CD14-positive monocyte (primary cell): ENCODE data around the gene RFC2. TPM values are rescaled to one million over a fixed set of nuclear protein-coding genes. Genes with fewer than 3 reads are reported as not detected.
"Not testable (repeated sequence)": the region's sequence is repeated elsewhere in the genome, so short reads cannot be mapped to it uniquely, and the experiment has no call there.

Source experiments
- DNase-seq, 3 donors: peaks; one replicate each; pipeline ENCODE4 v3.0.0-alpha.2; 2011 to 2022
- H2AFZ ChIP-seq: 2 replicates; pipeline ENCODE4 v1.6.0; 2012; ENCODE audit warnings: mild to moderate bottlenecking, low read depth, low read length, inconsistent platforms; ENCODE audit not compliant: insufficient read depth, poor library complexity, severe bottlenecking
- H3K27ac ChIP-seq, 2 donors: 1 replicate in 1 of 2; 2 replicates in 1 of 2; pipeline ENCODE4 v1.5.1; 2012 to 2013; ENCODE audit warnings: low read length in 2 of 2, control low read depth in 1 of 2, inconsistent platforms in 1 of 2, low read depth in 1 of 2, mild to moderate bottlenecking in 1 of 2
- H3K27me3 ChIP-seq, 2 donors: one replicate each; pipeline versions ENCODE4 v1.6.0 to v1.6.1; 2011 to 2013; ENCODE audit warnings: low read length in 2 of 2; ENCODE audit not compliant: control insufficient read depth in 2 of 2, insufficient read depth in 2 of 2
- H3K36me3 ChIP-seq, 2 donors: replicated peaks in 1 of 2; 1 replicate in 1 of 2; 2 replicates in 1 of 2; pipeline versions ENCODE4 v1.5.1 to v1.6.1; 2012 to 2013; ENCODE audit warnings: low read length in 2 of 2, control low read depth in 1 of 2, inconsistent platforms in 1 of 2, mild to moderate bottlenecking in 1 of 2; ENCODE audit not compliant: insufficient read depth in 2 of 2, control insufficient read depth in 1 of 2
- H3K4me1 ChIP-seq, 2 donors: 1 replicate in 1 of 2; 2 replicates in 1 of 2; pipeline versions ENCODE4 v1.5.1 to v1.6.1; 2012 to 2013; ENCODE audit warnings: low read length in 2 of 2, control low read depth in 1 of 2, inconsistent platforms in 1 of 2, mild to moderate bottlenecking in 1 of 2, moderate library complexity in 1 of 2; ENCODE audit not compliant: insufficient read depth in 2 of 2, control insufficient read depth in 1 of 2
- H3K4me2 ChIP-seq: replicated peaks from 2 replicates; pipeline ENCODE3; 2012; ENCODE audit warnings: low read length, moderate library complexity, mild to moderate bottlenecking; ENCODE audit not compliant: poor library complexity, severe bottlenecking; ENCODE audit errors: extremely low read depth
- H3K4me3 ChIP-seq, 3 experiments: fragments of 200-600 bp in 1 of 3; sonication (generic) in 1 of 3; replicated peaks in 1 of 3; 1 replicate in 2 of 3; 2 replicates in 1 of 3; pipeline ENCODE4 v1.5.1; 2011 to 2013; ENCODE audit warnings: low read length in 3 of 3, mild to moderate bottlenecking in 3 of 3, control low read depth in 2 of 3, low read depth in 2 of 3, inconsistent platforms in 1 of 3, moderate library complexity in 1 of 3
- H3K79me2 ChIP-seq: 2 replicates; pipeline ENCODE4 v1.6.0; 2012; ENCODE audit warnings: mild to moderate bottlenecking, control low read depth, inconsistent platforms, low read length, moderate library complexity; ENCODE audit not compliant: insufficient read depth
- H3K9ac ChIP-seq: 2 replicates; pipeline ENCODE4 v1.6.0; 2017; ENCODE audit warnings: low read length, mild to moderate bottlenecking; ENCODE audit not compliant: insufficient read depth, poor library complexity, severe bottlenecking
- H3K9me3 ChIP-seq, 2 donors: replicated peaks in 1 of 2; 1 replicate in 1 of 2; 2 replicates in 1 of 2; pipeline versions ENCODE4 v1.5.1 to v1.6.1; 2012 to 2013; ENCODE audit warnings: low read length in 2 of 2, control low read depth in 1 of 2; ENCODE audit not compliant: control insufficient read depth in 1 of 2, insufficient read depth in 1 of 2
- H4K20me1 ChIP-seq: 2 replicates; pipeline ENCODE4 v1.6.0; 2012; ENCODE audit warnings: mild to moderate bottlenecking, low read length, control low read depth, moderate library complexity; ENCODE audit not compliant: insufficient read depth
- H3K27ac Mint-ChIP-seq, 7 donors: one replicate each; pipeline ENCODE4 v1.8.0; 2020; ENCODE audit warnings: mild to moderate bottlenecking in 7 of 7, mixed read lengths in 7 of 7, moderate library complexity in 6 of 7, inconsistent platforms in 2 of 7
- H3K27me3 Mint-ChIP-seq, 3 donors: one replicate each; pipeline ENCODE4 v1.8.0; 2021 to 2022; ENCODE audit warnings: low read depth in 3 of 3, mild to moderate bottlenecking in 3 of 3, mixed read lengths in 3 of 3, moderate library complexity in 3 of 3, inconsistent platforms in 1 of 3
- H3K36me3 Mint-ChIP-seq, 2 donors: one replicate each; pipeline ENCODE4 v1.8.0; 2020; ENCODE audit warnings: mixed read lengths in 2 of 2, inconsistent platforms in 1 of 2, mild to moderate bottlenecking in 1 of 2
- H3K4me1 Mint-ChIP-seq: one replicate; pipeline ENCODE4 v1.8.0; 2020; ENCODE audit warnings: mild to moderate bottlenecking, mixed read lengths
- H3K4me3 Mint-ChIP-seq, 2 donors: one replicate each; pipeline ENCODE4 v1.8.0; 2020; ENCODE audit warnings: mild to moderate bottlenecking in 2 of 2, mixed read lengths in 2 of 2, moderate library complexity in 1 of 2
- H3K9me3 Mint-ChIP-seq, 7 donors: one replicate each; pipeline ENCODE4 v1.8.0; 2020 to 2022; ENCODE audit warnings: mixed read lengths in 7 of 7, mild to moderate bottlenecking in 6 of 7, moderate library complexity in 6 of 7, inconsistent platforms in 2 of 7
- WGBS: methylation state at CpG from one replicate; pipeline ENCODE4 v1.1.5; 2013; ENCODE audit warnings: missing lambda C conversion rate; ENCODE audit not compliant: insufficient coverage; 5-methylcytosine and 5-hydroxymethylcytosine counted together
- intact Hi-C, 2 donors: fragments of 100-400 bp; cut with micrococcal nuclease; formaldehyde crosslinking; loops; one replicate each; pipeline versions ENCODE4 v1.15.0 to v1.15.1; 2023
- polyA plus RNA-seq, 3 donors: library from polyadenylated mRNA; depleted of rRNA in 1 of 3; unstranded in 2 of 3; stranded (reverse) in 1 of 3; fragments of 300-500 nt in 2 of 3; fragments of >200 nt in 1 of 3; fragmentation: Illumina TruSeq in 2 of 3; gene quantifications; 1 replicate in 2 of 3; 2 replicates in 1 of 3; pipeline ENCODE4 v1.2.3, GENCODE V29; 2012 to 2021
- TF ChIP-seq, protein P1 (sequence below): fragments of 200-600 bp; IDR thresholded peaks from one replicate; pipeline ENCODE4 v1.8.0; 2022; ENCODE audit warnings: antibody characterized with exemption, mild to moderate bottlenecking

Gene RFC2
- polyA plus RNA-seq, 3 donors: 12.8 to 42.1 (median 33.5) TPM

DNA sequence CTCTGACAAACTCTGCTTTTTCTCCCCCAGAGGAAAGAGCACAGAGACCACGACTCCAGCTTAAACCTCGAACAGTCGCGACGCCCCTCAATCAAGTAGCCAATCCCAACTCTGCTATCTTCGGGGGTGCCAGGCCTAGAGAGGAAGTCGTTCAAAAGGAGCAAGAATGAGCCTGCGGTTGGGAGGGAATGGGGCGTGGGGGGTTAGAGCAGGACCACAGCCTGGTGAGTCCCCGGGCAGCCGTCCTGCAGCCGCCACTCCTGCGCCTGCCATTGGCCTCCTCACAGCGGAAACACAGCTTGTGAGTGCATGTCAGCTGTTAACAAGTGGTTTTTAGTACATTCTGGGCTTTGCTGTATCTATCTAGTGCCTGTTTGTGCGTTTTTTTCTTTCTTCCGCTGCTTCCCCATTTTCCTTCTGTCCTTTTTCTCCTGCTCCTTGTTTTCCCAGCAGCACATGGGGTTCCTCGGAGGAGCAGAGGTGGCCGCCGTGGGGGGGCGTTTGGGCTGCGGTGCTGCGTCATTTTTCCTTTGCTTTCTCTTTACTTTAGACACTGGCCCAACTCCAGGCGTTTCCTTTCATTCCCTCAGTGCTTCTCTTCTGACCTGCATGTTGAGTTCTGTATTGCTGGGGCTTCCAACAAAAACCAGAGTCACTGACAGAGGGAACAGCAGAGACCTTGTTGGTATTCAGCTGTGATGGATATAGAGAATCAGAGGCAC is 58.9 kb downstream of the RFC2 start:
- Histone ChIP-seq H3K79me2 (peaks cover 18% of the 10 kb centered on the region), H3K36me3 (peaks cover 54 to 75% of the 10 kb centered on the region in 2 donors), H4K20me1 (peaks cover 57% of the 10 kb centered on the region)
- H3K27me3 Mint-ChIP-seq, H3K4me1 ChIP-seq, H3K9me3 Mint-ChIP-seq, H3K27me3 ChIP-seq, H3K4me1 Mint-ChIP-seq, DNase-seq, H3K9me3 ChIP-seq, H3K4me3 ChIP-seq, H3K4me3 Mint-ChIP-seq, H3K27ac ChIP-seq, H3K4me2 ChIP-seq, H3K9ac ChIP-seq, H2AFZ ChIP-seq, intact Hi-C loops: not testable (repeated sequence)
- Mint-ChIP-seq H3K36me3 (peaks cover 59 to 80% of the 10 kb centered on the region in 2 donors), H3K27ac (peak overlapping the region in 3 of 7 donors; percentile 11 to 79 (median 72))
- no CpG with 5 or more reads among the region's 23 CpGs for WGBS

DNA sequence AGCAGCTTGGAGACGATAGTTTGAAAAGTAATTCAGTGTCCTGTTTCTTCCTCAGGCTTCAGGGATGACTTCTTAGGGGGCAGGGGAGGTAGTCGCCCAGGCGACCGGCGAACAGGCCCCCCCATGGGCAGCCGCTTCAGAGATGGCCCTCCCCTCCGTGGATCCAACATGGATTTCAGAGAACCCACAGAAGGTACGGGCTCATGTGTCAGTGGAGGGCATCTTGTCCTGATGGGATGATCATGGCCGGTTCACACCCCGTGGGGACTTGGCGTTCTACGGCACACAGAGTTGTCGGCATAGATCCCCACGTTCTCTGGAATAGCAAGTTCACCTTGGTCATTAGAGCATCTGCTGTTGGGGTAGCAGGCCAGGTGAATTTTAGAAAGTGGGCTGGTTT is 59.5 kb downstream of the RFC2 start:
- H3K9me3 ChIP-seq: no peaks in the 10 kb centered on the region
- no peak overlapping the region for H2AFZ ChIP-seq
- peaks cover 61 to 81% of the 10 kb centered on the region in 2 donors for H3K36me3 ChIP-seq
- no peak for DNase-seq
- no peak overlapping the region for H3K9ac ChIP-seq
- no peaks in the 10 kb centered on the region for H3K4me1 ChIP-seq
- H3K27me3 ChIP-seq: no peaks in the 10 kb centered on the region
- Mint-ChIP-seq H3K4me3 (no peak overlapping the region), H3K9me3 (no peaks in the 10 kb centered on the region), H3K27me3 (no peaks in the 10 kb centered on the region), H3K27ac (peak overlapping the region in 3 of 7 donors; percentile 10 to 79 (median 72)), H3K36me3 (peaks cover 65 to 86% of the 10 kb centered on the region in 2 donors), H3K4me1 (peaks cover 2% of the 10 kb centered on the region)
- no peak overlapping the region for H3K27ac ChIP-seq
- H3K4me2 ChIP-seq: no peak overlapping the region
- peaks cover 63% of the 10 kb centered on the region for H4K20me1 ChIP-seq
- no peak overlapping the region for H3K4me3 ChIP-seq
- intact Hi-C loops: no loop called here
- 96% methylated on average over 8 of the region's 14 CpGs for WGBS
- H3K79me2 ChIP-seq: peaks cover 24% of the 10 kb centered on the region
- TF ChIP-seq, protein P1, sequence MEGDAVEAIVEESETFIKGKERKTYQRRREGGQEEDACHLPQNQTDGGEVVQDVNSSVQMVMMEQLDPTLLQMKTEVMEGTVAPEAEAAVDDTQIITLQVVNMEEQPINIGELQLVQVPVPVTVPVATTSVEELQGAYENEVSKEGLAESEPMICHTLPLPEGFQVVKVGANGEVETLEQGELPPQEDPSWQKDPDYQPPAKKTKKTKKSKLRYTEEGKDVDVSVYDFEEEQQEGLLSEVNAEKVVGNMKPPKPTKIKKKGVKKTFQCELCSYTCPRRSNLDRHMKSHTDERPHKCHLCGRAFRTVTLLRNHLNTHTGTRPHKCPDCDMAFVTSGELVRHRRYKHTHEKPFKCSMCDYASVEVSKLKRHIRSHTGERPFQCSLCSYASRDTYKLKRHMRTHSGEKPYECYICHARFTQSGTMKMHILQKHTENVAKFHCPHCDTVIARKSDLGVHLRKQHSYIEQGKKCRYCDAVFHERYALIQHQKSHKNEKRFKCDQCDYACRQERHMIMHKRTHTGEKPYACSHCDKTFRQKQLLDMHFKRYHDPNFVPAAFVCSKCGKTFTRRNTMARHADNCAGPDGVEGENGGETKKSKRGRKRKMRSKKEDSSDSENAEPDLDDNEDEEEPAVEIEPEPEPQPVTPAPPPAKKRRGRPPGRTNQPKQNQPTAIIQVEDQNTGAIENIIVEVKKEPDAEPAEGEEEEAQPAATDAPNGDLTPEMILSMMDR: no peak
